Activated T-helper 17 cell treated with anti-CD3 and anti-CD28 coated beads, Interleukin-2, amount 50 U/mL, for 72 hours (primary cell): ENCODE results near the gene TTPAL. TPM values are rescaled to one million over a fixed set of nuclear protein-coding genes. Genes with fewer than 3 reads are reported as not detected.

Experiments used
- ATAC-seq: fragments of 150-1000 bp; cut with Tn5 transposase; replicated peaks from 2 replicates; pipeline ENCODE4 v1.10.0; 2021; ENCODE audit warnings: mild to moderate bottlenecking, moderate library complexity
- H3K27ac Mint-ChIP-seq: one replicate; pipeline ENCODE4 v1.8.0; 2022; ENCODE audit warnings: mixed read lengths
- H3K27me3 Mint-ChIP-seq: one replicate; pipeline ENCODE4 v1.8.0; 2022; ENCODE audit warnings: mixed read lengths
- H3K36me3 Mint-ChIP-seq: one replicate; pipeline ENCODE4 v1.8.0; 2022; ENCODE audit warnings: low read depth, mild to moderate bottlenecking, mixed read lengths
- H3K4me1 Mint-ChIP-seq: one replicate; pipeline ENCODE4 v1.8.0; 2022; ENCODE audit warnings: mixed read lengths
- H3K4me3 Mint-ChIP-seq: one replicate; pipeline ENCODE4 v1.8.0; 2022; ENCODE audit warnings: mild to moderate bottlenecking, mixed read lengths
- H3K9me3 Mint-ChIP-seq: one replicate; pipeline ENCODE4 v1.8.0; 2022; ENCODE audit warnings: mixed read lengths
- total RNA-seq, 2 donors: library from RNA; stranded (reverse); gene quantifications; one replicate each; pipeline ENCODE4 v1.2.3, GENCODE V29; 2022

TTPAL gene
- total RNA-seq, 2 donors from 2014 or later: 15.5 to 23.0 TPM

DNA sequence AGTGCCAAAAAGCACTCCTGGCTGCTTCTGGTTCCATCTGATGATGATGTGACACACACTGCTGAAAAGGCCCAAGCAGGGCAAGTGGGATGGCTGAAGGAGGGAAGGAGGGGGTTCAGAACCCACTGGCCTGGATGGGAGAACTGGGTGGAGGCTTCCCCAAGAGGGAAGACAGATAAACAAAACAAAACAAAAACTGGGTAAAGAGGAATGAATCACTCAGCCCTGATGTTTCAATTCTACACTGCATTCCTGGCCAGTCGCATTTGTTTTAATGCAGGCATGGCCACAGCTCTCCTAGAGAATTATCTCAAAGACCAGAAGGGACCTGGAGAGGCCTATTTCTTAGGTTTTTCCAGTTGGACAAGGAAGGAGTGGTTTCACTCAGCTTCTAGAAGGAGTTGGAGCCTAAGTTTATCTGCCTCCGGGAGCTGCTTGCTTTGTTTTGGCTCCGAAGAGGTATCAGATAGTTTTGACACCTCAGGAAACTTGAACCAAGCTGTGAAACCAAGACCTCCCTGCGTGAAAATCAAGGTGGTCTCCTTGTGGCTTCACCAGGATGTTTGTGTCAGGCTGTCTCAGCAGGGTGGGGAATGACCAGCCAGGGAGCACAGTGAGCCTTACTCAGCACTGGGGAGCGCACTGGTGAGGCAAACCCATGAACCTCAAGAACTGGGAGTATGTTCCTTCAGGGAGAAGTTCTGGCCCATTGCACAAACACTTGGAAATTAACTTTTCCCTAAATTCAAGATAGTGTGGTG lies 16.1 kb downstream of the TTPAL start:
- Mint-ChIP-seq H3K9me3 (no peaks in the 10 kb centered on the region), H3K4me1 (peaks cover 36% of the 10 kb centered on the region), H3K36me3 (peaks cover 99% of the 10 kb centered on the region), H3K27me3 (no peaks in the 10 kb centered on the region), H3K27ac (peak overlapping the region; percentile 80), H3K4me3 (peak overlapping the region; percentile 38)
- ATAC-seq: no peak

DNA sequence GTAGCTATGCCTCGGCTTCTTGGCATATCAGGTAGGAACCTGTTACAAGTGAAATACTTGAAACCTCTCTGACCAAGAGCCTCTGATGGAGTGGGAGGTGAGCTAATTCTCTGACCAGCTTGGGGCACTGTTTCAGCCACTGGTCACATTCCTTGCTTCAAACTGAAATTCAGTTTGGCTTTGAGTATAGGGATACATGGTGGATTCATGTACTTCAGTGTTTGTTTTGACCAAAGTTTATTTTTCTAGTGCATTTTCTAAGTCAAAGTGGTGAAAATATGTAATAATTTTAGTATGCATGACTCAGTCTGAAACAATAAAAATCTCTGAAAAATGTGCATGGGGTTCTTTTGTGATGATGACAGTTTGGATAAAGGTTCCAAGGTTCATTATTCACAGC lies 18.6 kb downstream of the TTPAL start:
- Mint-ChIP-seq H3K4me1 (peaks cover 52% of the 10 kb centered on the region), H3K4me3 (peak overlapping the region; percentile 70), H3K36me3 (peaks cover 100% of the 10 kb centered on the region), H3K27ac (peak overlapping the region; percentile 94), H3K9me3 (no peaks in the 10 kb centered on the region), H3K27me3 (no peaks in the 10 kb centered on the region)
- no peak for ATAC-seq

GRCh38 chr20:44494681-44495080 lies 19.0 kb downstream of the TTPAL start:
- H3K4me3 Mint-ChIP-seq: peak overlapping the region; percentile 70
- H3K4me1 Mint-ChIP-seq: peaks cover 52% of the 10 kb centered on the region
- peak overlapping the region; percentile 94 for H3K27ac Mint-ChIP-seq
- no peak for ATAC-seq
- H3K36me3 Mint-ChIP-seq: peaks cover 100% of the 10 kb centered on the region
- H3K27me3 Mint-ChIP-seq: no peaks in the 10 kb centered on the region
- H3K9me3 Mint-ChIP-seq: no peaks in the 10 kb centered on the region

DNA sequence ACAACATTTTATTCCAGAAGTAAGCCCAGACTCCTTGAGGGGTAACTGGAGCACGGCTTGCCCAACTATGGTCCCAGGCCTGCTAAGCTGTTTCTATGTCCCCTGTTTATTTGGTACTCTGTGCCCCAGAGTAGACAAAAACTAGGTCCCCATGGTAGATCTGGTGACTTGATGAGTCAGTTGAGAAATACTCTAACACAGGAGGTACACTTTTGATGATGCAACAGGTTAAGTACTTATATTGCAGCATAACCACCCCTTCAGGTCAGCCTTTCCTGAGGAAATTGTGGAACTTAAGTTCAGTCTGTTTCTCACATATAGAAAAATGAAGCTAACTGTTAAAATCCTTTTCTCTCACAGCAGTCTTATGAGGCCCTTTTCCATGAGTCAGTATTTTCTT lies 19.6 kb downstream of the TTPAL start:
- H3K27ac Mint-ChIP-seq: peak overlapping the region; percentile 94
- H3K27me3 Mint-ChIP-seq: no peaks in the 10 kb centered on the region
- peak; percentile 34 for ATAC-seq
- no peaks in the 10 kb centered on the region for H3K9me3 Mint-ChIP-seq
- H3K4me1 Mint-ChIP-seq: peaks cover 52% of the 10 kb centered on the region
- peaks cover 100% of the 10 kb centered on the region for H3K36me3 Mint-ChIP-seq
- peak overlapping the region; percentile 70 for H3K4me3 Mint-ChIP-seq

GRCh38 chr20:44495802-44496481 lies 20.3 kb downstream of the TTPAL start:
- H3K9me3 Mint-ChIP-seq: no peaks in the 10 kb centered on the region
- peak overlapping the region; percentile 70 for H3K4me3 Mint-ChIP-seq
- ATAC-seq: peak; percentile 84
- peaks cover 100% of the 10 kb centered on the region for H3K36me3 Mint-ChIP-seq
- H3K27me3 Mint-ChIP-seq: no peaks in the 10 kb centered on the region
- peaks cover 52% of the 10 kb centered on the region for H3K4me1 Mint-ChIP-seq
- H3K27ac Mint-ChIP-seq: peak overlapping the region; percentile 94

DNA sequence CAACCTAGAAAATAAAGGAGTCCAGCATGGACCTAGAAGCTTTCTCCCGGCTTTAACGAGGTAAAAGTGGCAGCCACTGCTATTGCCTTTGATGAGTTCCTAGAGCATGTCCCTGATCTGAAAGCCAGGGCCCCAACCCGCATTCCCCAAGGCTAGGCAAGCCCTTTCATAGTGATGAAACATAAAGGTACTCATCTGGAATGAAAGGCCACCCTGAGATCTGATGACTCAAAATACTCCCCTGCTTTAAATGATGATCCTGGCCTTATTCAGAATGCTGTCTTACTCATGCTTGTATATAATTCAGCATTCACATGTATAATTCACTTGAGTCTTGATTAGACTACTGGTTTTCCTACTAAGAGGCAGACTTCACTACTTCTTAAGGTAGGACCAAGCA lies 21.3 kb downstream of the TTPAL start:
- Mint-ChIP-seq H3K36me3 (peaks cover 100% of the 10 kb centered on the region), H3K27ac (peak overlapping the region; percentile 94), H3K4me3 (peak overlapping the region; percentile 70), H3K4me1 (peaks cover 44% of the 10 kb centered on the region), H3K27me3 (no peaks in the 10 kb centered on the region), H3K9me3 (no peaks in the 10 kb centered on the region)
- peak; percentile 65 for ATAC-seq

DNA sequence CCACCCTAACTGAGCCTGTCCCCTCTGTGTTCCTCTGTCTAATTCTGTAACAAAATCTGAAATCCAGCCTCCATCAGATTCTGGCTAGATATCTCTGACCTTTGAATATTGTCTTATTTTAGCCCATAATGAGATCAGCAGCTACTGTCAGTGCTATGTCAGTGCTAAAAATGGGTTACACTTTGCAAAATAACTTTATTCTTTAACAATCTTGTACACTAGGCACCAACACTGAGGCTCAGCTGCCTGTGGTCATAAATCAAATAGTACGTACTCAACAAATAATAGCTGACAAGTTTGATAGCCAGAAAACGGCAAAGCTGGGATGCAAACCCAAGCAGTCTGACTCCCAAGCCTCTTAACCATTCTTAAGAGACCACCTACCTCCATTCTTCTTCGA lies 22.1 kb downstream of the TTPAL start:
- Mint-ChIP-seq H3K4me3 (peak overlapping the region; percentile 70), H3K36me3 (peaks cover 100% of the 10 kb centered on the region), H3K9me3 (no peaks in the 10 kb centered on the region), H3K4me1 (peaks cover 44% of the 10 kb centered on the region), H3K27ac (peak overlapping the region; percentile 94), H3K27me3 (no peaks in the 10 kb centered on the region)
- no peak for ATAC-seq

- H3K4me3 Mint-ChIP-seq: no peak overlapping the region
- peak overlapping the region; percentile 47 for H3K27ac Mint-ChIP-seq
- no peaks in the 10 kb centered on the region for H3K27me3 Mint-ChIP-seq
- H3K4me1 Mint-ChIP-seq: peaks cover 35% of the 10 kb centered on the region
- H3K9me3 Mint-ChIP-seq: no peaks in the 10 kb centered on the region
- peaks cover 100% of the 10 kb centered on the region for H3K36me3 Mint-ChIP-seq
- no peak for ATAC-seq
Observed at GRCh38 chr20:44500221-44500620, 24.5 kb downstream of the TTPAL start.

DNA sequence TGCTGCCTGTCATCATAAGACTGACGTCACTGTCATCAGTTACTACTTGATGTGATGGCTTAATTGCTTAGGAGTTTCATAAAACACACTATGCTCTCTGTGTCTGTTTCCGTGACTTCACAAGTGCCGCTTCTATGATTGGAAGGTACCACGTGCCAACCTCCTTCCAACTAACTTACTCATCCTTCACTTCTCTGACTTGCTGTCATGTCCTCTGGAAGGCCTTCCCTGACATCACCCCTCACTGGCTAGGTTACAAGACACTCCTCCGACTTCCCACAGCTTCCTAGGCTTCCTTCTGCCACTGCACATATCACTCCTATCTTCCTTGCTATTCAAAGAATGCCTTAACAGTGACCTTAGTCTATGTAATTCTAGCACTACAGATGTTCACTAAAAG lies 25.8 kb downstream of the TTPAL start:
- H3K27ac Mint-ChIP-seq: peak overlapping the region; percentile 63
- H3K4me1 Mint-ChIP-seq: peaks cover 23% of the 10 kb centered on the region
- ATAC-seq: no peak
- H3K36me3 Mint-ChIP-seq: peaks cover 99% of the 10 kb centered on the region
- no peaks in the 10 kb centered on the region for H3K9me3 Mint-ChIP-seq
- H3K27me3 Mint-ChIP-seq: no peaks in the 10 kb centered on the region
- no peak overlapping the region for H3K4me3 Mint-ChIP-seq

DNA sequence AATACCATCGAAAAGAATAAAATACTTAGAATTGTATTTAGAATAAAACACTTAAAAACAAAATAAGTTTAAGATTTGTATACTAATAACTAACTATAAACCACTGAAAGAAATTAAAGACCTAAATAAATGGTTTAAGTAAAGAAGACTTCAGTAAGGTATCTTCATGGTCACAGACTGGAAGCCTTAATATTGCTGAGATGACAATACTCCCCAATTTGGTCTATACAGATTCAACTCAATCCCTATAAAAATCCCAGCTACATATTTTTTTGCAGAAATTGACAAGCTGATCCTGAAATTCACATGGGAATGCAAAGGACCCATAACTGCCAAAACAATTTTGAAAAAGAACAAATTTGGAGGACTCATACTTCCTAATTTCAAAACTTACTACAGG lies 27.3 kb downstream of the TTPAL start:
- Mint-ChIP-seq H3K27me3 (no peaks in the 10 kb centered on the region), H3K36me3 (peaks cover 98% of the 10 kb centered on the region), H3K27ac (no peak overlapping the region), H3K9me3 (no peaks in the 10 kb centered on the region), H3K4me1 (peaks cover 9% of the 10 kb centered on the region), H3K4me3 (no peak overlapping the region)
- ATAC-seq: no peak

GRCh38 chr20:44504402-44505307 lies 29.0 kb downstream of the TTPAL start:
- Mint-ChIP-seq H3K4me3 (no peak overlapping the region), H3K4me1 (peaks cover 5% of the 10 kb centered on the region), H3K36me3 (peaks cover 98% of the 10 kb centered on the region), H3K27ac (no peak overlapping the region), H3K27me3 (no peaks in the 10 kb centered on the region), H3K9me3 (no peaks in the 10 kb centered on the region)
- ATAC-seq: no peak

GRCh38 chr20:44509762-44510161 lies 34.1 kb downstream of the TTPAL start:
- no peaks in the 10 kb centered on the region for H3K27me3 Mint-ChIP-seq
- H3K4me1 Mint-ChIP-seq: peaks cover 16% of the 10 kb centered on the region
- peaks cover 93% of the 10 kb centered on the region for H3K36me3 Mint-ChIP-seq
- peak overlapping the region; percentile 56 for H3K27ac Mint-ChIP-seq
- ATAC-seq: peak; percentile 83
- no peak overlapping the region for H3K4me3 Mint-ChIP-seq
- no peaks in the 10 kb centered on the region for H3K9me3 Mint-ChIP-seq

- ATAC-seq: peak; percentile 64
- Mint-ChIP-seq H3K4me1 (peaks cover 28% of the 10 kb centered on the region), H3K27me3 (no peaks in the 10 kb centered on the region), H3K4me3 (peak overlapping the region; percentile 31), H3K9me3 (no peaks in the 10 kb centered on the region), H3K36me3 (peaks cover 71% of the 10 kb centered on the region), H3K27ac (peak overlapping the region; percentile 51)
Observed at GRCh38 chr20:44513871-44514270, 38.2 kb downstream of the TTPAL start.

- Mint-ChIP-seq H3K27ac (no peak overlapping the region), H3K27me3 (no peaks in the 10 kb centered on the region)
Observed at GRCh38 chr20:44516491-44516890, 40.8 kb downstream of the TTPAL start.

More at GRCh38 chr20:44516491-44516890, 40.8 kb downstream of the TTPAL start:
- Mint-ChIP-seq H3K36me3 (peaks cover 56% of the 10 kb centered on the region), H3K4me1 (peaks cover 31% of the 10 kb centered on the region), H3K9me3 (no peaks in the 10 kb centered on the region), H3K4me3 (no peak overlapping the region)
- ATAC-seq: no peak
